ES-I3 (cell line): ENCODE data around the gene CCND3.

Experiments
- H3K36me3 ChIP-seq: 2 replicates; pipeline ENCODE4 v1.6.1; 2013; ENCODE audit warnings: mild to moderate bottlenecking, low read length, control low read depth, moderate library complexity; ENCODE audit not compliant: insufficient read depth
- H3K4me1 ChIP-seq: 2 replicates; pipeline ENCODE4 v1.6.1; 2013; ENCODE audit warnings: mild to moderate bottlenecking, control low read depth, low read length; ENCODE audit not compliant: insufficient read depth
- H3K9ac ChIP-seq: 2 replicates; pipeline ENCODE4 v1.6.1; 2013; ENCODE audit warnings: low read depth, mild to moderate bottlenecking, low read length, moderate library complexity
- H3K9me3 ChIP-seq: 2 replicates; pipeline ENCODE4 v1.6.1; 2013; ENCODE audit warnings: mild to moderate bottlenecking, low read length, moderate library complexity; ENCODE audit not compliant: control insufficient read depth, insufficient read depth

Gene CCND3

GRCh38 chr6:41939176-41939847 is 2.3 kb downstream of the CCND3 start:
- Histone ChIP-seq H3K9me3 (no peaks in the 10 kb centered on the region), H3K4me1 (peaks cover 14% of the 10 kb centered on the region), H3K36me3 (peaks cover 4% of the 10 kb centered on the region; the same call in 1 of the 2 replicates), H3K9ac (no peak overlapping the region; the same call in 1 of the 2 replicates)

- Histone ChIP-seq H3K4me1 (peaks cover 14% of the 10 kb centered on the region), H3K9ac (no peak overlapping the region), H3K9me3 (no peaks in the 10 kb centered on the region), H3K36me3 (peaks cover 7% of the 10 kb centered on the region; the same call in 1 of the 2 replicates)
Observed at GRCh38 chr6:41938590-41939175, 2.9 kb downstream of the CCND3 start.

GRCh38 chr6:41937861-41938574 is 3.6 kb downstream of the CCND3 start:
- H3K36me3 ChIP-seq, result peaks cover 8% of the 10 kb centered on the region
- H3K4me1 ChIP-seq, result peaks cover 14% of the 10 kb centered on the region
- no peaks in the 10 kb centered on the region for H3K9me3 ChIP-seq
- no peak overlapping the region for H3K9ac ChIP-seq

- Histone ChIP-seq H3K36me3 (peaks cover 14% of the 10 kb centered on the region), H3K4me1 (peaks cover 14% of the 10 kb centered on the region), H3K9me3 (no peaks in the 10 kb centered on the region), H3K9ac (no peak overlapping the region)
Observed at GRCh38 chr6:41937472-41937860, 4.1 kb downstream of the CCND3 start.

- Histone ChIP-seq H3K36me3 (peaks cover 20% of the 10 kb centered on the region), H3K9me3 (no peaks in the 10 kb centered on the region), H3K4me1 (peaks cover 14% of the 10 kb centered on the region), H3K9ac (no peak overlapping the region)
Observed at GRCh38 chr6:41936073-41936837, 5.4 kb downstream of the CCND3 start.

- H3K36me3 ChIP-seq, result peaks cover 21% of the 10 kb centered on the region
- H3K9ac ChIP-seq, result no peak overlapping the region
- no peaks in the 10 kb centered on the region for H3K9me3 ChIP-seq
- peaks cover 14% of the 10 kb centered on the region for H3K4me1 ChIP-seq
Observed at GRCh38 chr6:41935685-41936072, 5.9 kb downstream of the CCND3 start.

GRCh38 chr6:41935193-41935574 is 6.4 kb downstream of the CCND3 start:
- Histone ChIP-seq H3K9ac (no peak overlapping the region), H3K4me1 (peaks cover 14% of the 10 kb centered on the region), H3K9me3 (no peaks in the 10 kb centered on the region), H3K36me3 (peaks cover 26% of the 10 kb centered on the region)

GRCh38 chr6:41934278-41935192 is 7.1 kb downstream of the CCND3 start:
- Histone ChIP-seq H3K4me1 (peaks cover 7% of the 10 kb centered on the region; the same call in 1 of the 2 replicates), H3K36me3 (peaks cover 29% of the 10 kb centered on the region), H3K9me3 (no peaks in the 10 kb centered on the region), H3K9ac (no peak overlapping the region)

GRCh38 chr6:41932378-41932777 is 9.2 kb downstream of the CCND3 start:
- H3K36me3 ChIP-seq, result peaks cover 46% of the 10 kb centered on the region
- H3K9ac ChIP-seq, result no peak overlapping the region
- no peaks in the 10 kb centered on the region for H3K4me1 ChIP-seq
- no peaks in the 10 kb centered on the region for H3K9me3 ChIP-seq

GRCh38 chr6:41931792-41932191 is 9.8 kb downstream of the CCND3 start:
- peaks cover 50% of the 10 kb centered on the region for H3K36me3 ChIP-seq
- H3K9me3 ChIP-seq, result no peaks in the 10 kb centered on the region
- H3K9ac ChIP-seq, result no peak overlapping the region
- no peaks in the 10 kb centered on the region for H3K4me1 ChIP-seq

- Histone ChIP-seq H3K9me3 (no peaks in the 10 kb centered on the region), H3K4me1 (no peaks in the 10 kb centered on the region), H3K36me3 (peaks cover 52% of the 10 kb centered on the region), H3K9ac (no peak overlapping the region)
Observed at GRCh38 chr6:41929924-41930323, 11.7 kb downstream of the CCND3 start.

GRCh38 chr6:41927253-41927652 is 14.4 kb downstream of the CCND3 start:
- Histone ChIP-seq H3K4me1 (peaks cover 7% of the 10 kb centered on the region), H3K36me3 (peaks cover 38% of the 10 kb centered on the region), H3K9me3 (no peaks in the 10 kb centered on the region), H3K9ac (no peak overlapping the region)

GRCh38 chr6:41922154-41922553 is 19.5 kb downstream of the CCND3 start:
- peaks cover 4% of the 10 kb centered on the region for H3K36me3 ChIP-seq
- peak overlapping the region; percentile 98 for H3K9ac ChIP-seq
- H3K9me3 ChIP-seq, result no peaks in the 10 kb centered on the region
- peaks cover 17% of the 10 kb centered on the region for H3K4me1 ChIP-seq

- Histone ChIP-seq H3K9me3 (no peaks in the 10 kb centered on the region), H3K9ac (peak overlapping the region; percentile 98), H3K4me1 (peaks cover 17% of the 10 kb centered on the region), H3K36me3 (peaks cover 3% of the 10 kb centered on the region; the same call in 1 of the 2 replicates)
Observed at GRCh38 chr6:41921712-41921998, 20.0 kb downstream of the CCND3 start.
